K562 (cell line): ENCODE measurements around the gene PPP1R9A. TPM values are rescaled to one million over a fixed set of nuclear protein-coding genes. Genes with fewer than 3 reads are reported as not detected.

Experiments used
- ATAC-seq: fragments of 200-7000 bp; cut with Tn5 transposase; 3 replicates; pipeline ENCODE4 v1.9.1; 2020; ENCODE audit warnings: moderate library complexity
- BruUV-seq: library from RNA; stranded (reverse); fragments of 400-500 nt; replicated peaks from 2 replicates; lab custom pipeline; 2021; lab: Mats Ljungman, UMichigan
- CTCF ChIA-PET: fragments of 300-600 bp; formaldehyde crosslinking; extraction: SDS; loops from one replicate; lab custom pipeline; 2021; ENCODE audit warnings: low intra/inter-chr PET ratio; lab: Yijun Ruan, JAX
- POLR2A ChIA-PET: fragments of 300-600, 350-650 bp; sonication (Branson Sonifier 250); formaldehyde crosslinking; extraction: SDS; loops from one replicate; lab custom pipeline; 2021; ENCODE audit warnings: antibody characterized with exemption, inconsistent platforms; lab: Yijun Ruan, JAX
- DNase-seq, 4 experiments: peaks; one replicate each; pipeline versions ENCODE4 v3.0.0 to v3.0.0-alpha.2; 2011 to 2018; ENCODE audit warnings: low spot score in 3 of 4, mixed read lengths in 3 of 4; ENCODE audit errors: extremely low read depth in 1 of 4
- FAIRE-seq: peaks from 2 replicates; lab custom pipeline; 2011; peaks lifted over from hg19 to GRCh38; lab: Jason Lieb, UNC
- H2AFZ ChIP-seq: 2 replicates; pipeline ENCODE4 v1.6.0; 2011; ENCODE audit warnings: low read depth, low read length, control low read depth, inconsistent platforms
- H3K27ac ChIP-seq: fragments of 200-600 bp; 3 replicates; pipeline ENCODE4 v1.8.0; 2011; ENCODE audit warnings: low read depth, mild to moderate bottlenecking, control low read depth, inconsistent platforms, low read length, moderate library complexity, mixed read lengths; ENCODE audit errors: extremely low read depth
- H3K27me3 ChIP-seq, 2 experiments: fragments of 300-600 bp in 1 of 2; 2 replicates in 1 of 2; 3 replicates in 1 of 2; pipeline versions ENCODE4 v1.6.0 to v1.8.0; 2011; ENCODE audit warnings: inconsistent platforms in 2 of 2, low read length in 2 of 2, mild to moderate bottlenecking in 1 of 2, mixed read lengths in 1 of 2, moderate library complexity in 1 of 2; ENCODE audit not compliant: control insufficient read depth in 2 of 2, insufficient read depth in 2 of 2
- H3K36me3 ChIP-seq: fragments of 300-600 bp; 3 replicates; pipeline ENCODE4 v1.8.0; 2011; ENCODE audit warnings: mild to moderate bottlenecking, low read length, inconsistent platforms; ENCODE audit not compliant: control insufficient read depth, insufficient read depth
- H3K4me1 ChIP-seq, 2 experiments: fragments of 200-600 bp in 1 of 2; replicated peaks in 1 of 2; 2 replicates in 1 of 2; 3 replicates in 1 of 2; pipeline versions ENCODE4 v1.5.1 to v1.8.0; 2011; ENCODE audit warnings: inconsistent platforms in 2 of 2, low read length in 2 of 2, mild to moderate bottlenecking in 1 of 2, mixed read lengths in 1 of 2, moderate library complexity in 1 of 2; ENCODE audit not compliant: control insufficient read depth in 2 of 2, insufficient read depth in 2 of 2
- H3K4me2 ChIP-seq: 2 replicates; pipeline ENCODE4 v1.6.1; 2011; ENCODE audit warnings: low read length, control low read depth, inconsistent platforms, mixed read lengths; ENCODE audit not compliant: insufficient read depth
- H3K4me3 ChIP-seq: fragments of 200-600 bp; sonication (generic), shearing (Covaris generic); 2 replicates; pipeline ENCODE4 v1.5.1; 2016; ENCODE audit warnings: control low read depth, inconsistent platforms
- H3K79me2 ChIP-seq: fragments of 200-600 bp; 3 replicates; pipeline ENCODE4 v1.8.0; 2011; ENCODE audit warnings: low read length, inconsistent platforms; ENCODE audit not compliant: control insufficient read depth, insufficient read depth
- H3K9ac ChIP-seq, 2 experiments: 2 replicates each; pipeline versions ENCODE4 v1.6.0 to v1.6.1; 2011; ENCODE audit warnings: low read depth in 2 of 2, low read length in 2 of 2, control low read depth in 1 of 2, inconsistent platforms in 1 of 2, mild to moderate bottlenecking in 1 of 2, mixed read lengths in 1 of 2; ENCODE audit not compliant: insufficient read depth in 1 of 2
- H3K9me1 ChIP-seq: one replicate; pipeline ENCODE4 v1.6.0; 2011; ENCODE audit warnings: inconsistent platforms, mild to moderate bottlenecking, low read length, moderate library complexity; ENCODE audit not compliant: control insufficient read depth, insufficient read depth
- H3K9me3 ChIP-seq: replicated peaks from 2 replicates; pipeline ENCODE4 v1.5.1; 2011; ENCODE audit warnings: low read depth, low read length, inconsistent platforms; ENCODE audit not compliant: control insufficient read depth, insufficient read depth
- H4K20me1 ChIP-seq: replicated peaks from 2 replicates; pipeline ENCODE4 v1.6.1; 2011; ENCODE audit warnings: low read length, inconsistent platforms, mixed read lengths; ENCODE audit not compliant: control insufficient read depth, insufficient read depth
- BMI1 ChIP-seq: fragments of 150-350 bp; IDR thresholded peaks from 2 replicates; pipeline ENCODE4 v1.6.1; 2014; ENCODE audit warnings: low read length
- DIDO1 ChIP-seq: fragments of 450-650 bp; IDR thresholded peaks from 2 replicates; pipeline ENCODE4 v1.6.1; 2016; ENCODE audit warnings: low read depth, missing biosample characterization, missing genetic modification characterization
- FOXM1 ChIP-seq, 2 experiments: fragments of 450-650 bp in 1 of 2; sonication (generic) in 1 of 2; formaldehyde crosslinking in 1 of 2; IDR thresholded peaks; 2 replicates each; pipeline versions ENCODE4 v1.6.1 to v1.9.0; 2017 to 2022; ENCODE audit warnings: low read depth in 2 of 2, mild to moderate bottlenecking in 2 of 2, missing genetic modification reagents in 1 of 2, moderate library complexity in 1 of 2
- HMGN3 ChIP-seq: IDR thresholded peaks from 2 replicates; pipeline ENCODE4 v1.6.1; 2011; ENCODE audit warnings: borderline replicate concordance, low read depth, mild to moderate bottlenecking, mixed read lengths, low read length; ENCODE audit not compliant: insufficient read length; ENCODE audit errors: extremely low read depth
- HNRNPH1 ChIP-seq: fragments of 200-400 bp; formaldehyde crosslinking; optimal IDR thresholded peaks from 2 replicates; pipeline ENCODE3; 2017; ENCODE audit warnings: low read depth, mild to moderate bottlenecking, low read length, moderate library complexity
- KAT2B ChIP-seq: IDR thresholded peaks from one replicate; pipeline ENCODE4 v1.6.1; 2012; ENCODE audit warnings: low read depth, mild to moderate bottlenecking, control low read depth, inconsistent platforms, low read length, moderate library complexity
- PRMT5 ChIP-seq: sonication (generic); formaldehyde crosslinking; IDR thresholded peaks from 2 replicates; pipeline ENCODE4 v1.5.0; 2020; ENCODE audit warnings: missing genetic modification reagents
- ZBTB5 ChIP-seq: fragments of 450-650 bp; IDR thresholded peaks from 2 replicates; pipeline ENCODE4 v1.6.1; 2017; ENCODE audit warnings: antibody characterized with exemption
- ZNF592 ChIP-seq: fragments of 450-650 bp; IDR thresholded peaks from 2 replicates; pipeline ENCODE4 v1.6.1; 2017; ENCODE audit warnings: antibody characterized with exemption, mild to moderate bottlenecking
- WGBS: fragments of 100-300 bp; shearing (Covaris generic); methylation state at CpG from one replicate; pipeline ENCODE4 v1.1.6; 2016; ENCODE audit warnings: low coverage, mixed read lengths; ENCODE audit not compliant: insufficient coverage; ENCODE audit errors: missing lambda C conversion rate; 5-methylcytosine and 5-hydroxymethylcytosine counted together
- in situ Hi-C: fragments of 300-500 bp; cut with MboI; formaldehyde crosslinking; loops from 4 replicates; pipeline ENCODE4 v1.15.0; 2018; ENCODE audit warnings: inconsistent platforms, mixed read lengths
- intact Hi-C: fragments of 100-400 bp; cut with micrococcal nuclease; formaldehyde crosslinking; loops from 2 replicates; pipeline ENCODE4 v1.14.2; 2022
- polyA plus RNA-seq, 8 experiments: library from polyadenylated mRNA; depleted of rRNA in 4 of 8; stranded (reverse) in 5 of 8; unstranded in 3 of 8; fragments of >200 nt; fragmentation: Nextera tagmentation in 2 of 8; fragmentation: Illumina TruSeq in 1 of 8; extraction: Ambion mirVana in 2 of 8; extraction: Trizol in 1 of 8; gene quantifications; 2 replicates each; pipeline versions ENCODE4 v1.2.1 to v1.2.3, GENCODE V29; 2011 to 2014; ENCODE audit warnings: inconsistent platforms in 1 of 8, missing spikeins in 1 of 8
- total RNA-seq, 7 experiments: library from RNA; depleted of rRNA in 6 of 7; stranded (reverse); fragments of >200 nt in 6 of 7; fragmentation: Illumina TruSeq in 2 of 7; extraction: Trizol in 2 of 7; gene quantifications; 2 replicates each; pipeline versions ENCODE4 v1.2.1 to v1.2.3, GENCODE V29; 2011 to 2021; ENCODE audit warnings: low replicate concordance in 1 of 7

The PPP1R9A gene
- total and polyA plus RNA-seq, 9 of the 15 experiments (the other 6 are each of a cell fraction or from before 2014, with no cell fraction given): 0.24 TPM; not detected in 8

- intact Hi-C loops: no loop called here
- in situ Hi-C loops: no loop called here
- no peaks in the 10 kb centered on the region for H3K9me1 ChIP-seq
- CTCF ChIA-PET: no interaction called here
- no peaks in the 10 kb centered on the region for H3K27me3 ChIP-seq
- no peak overlapping the region for H3K27ac ChIP-seq
- no peak overlapping the region for H3K4me2 ChIP-seq
- H3K79me2 ChIP-seq: no peaks in the 10 kb centered on the region
- 2% methylated on average over 5 of the region's 5 CpGs for WGBS
- no peaks in the 10 kb centered on the region for H3K36me3 ChIP-seq
- H3K4me3 ChIP-seq: no peak overlapping the region
- FAIRE-seq (no peak), DNase-seq (no peak), ATAC-seq (no peak)
- POLR2A ChIA-PET: no interaction called here
- H4K20me1 ChIP-seq: no peaks in the 10 kb centered on the region
- no TSS peak for BruUV-seq
- H3K9ac ChIP-seq: no peak overlapping the region
- no peak overlapping the region for H2AFZ ChIP-seq
- H3K9me3 ChIP-seq: no peaks in the 10 kb centered on the region; the same call in 1 of the 2 replicates
- no peaks in the 10 kb centered on the region for H3K4me1 ChIP-seq
- TF ChIP-seq PRMT5 (no peak), FOXM1 (IDR thresholded peaks at IDR 0.05; ENCODE audit: low read depth) (no peak), FOXM1 (CRISPR knock-in tag; IDR thresholded peaks at IDR 0.05; ENCODE audit: low read depth) (no peak), BMI1 (no peak)
These were observed 33.2 kb upstream of the PPP1R9A start for GRCh38 chr7:94874036-94874785.

GRCh38 chr7:94875201-94875600 lies 32.2 kb upstream of the PPP1R9A start:
- no peak overlapping the region for H2AFZ ChIP-seq
- in situ Hi-C loops: no loop called here
- ATAC-seq (no peak), DNase-seq (no peak), FAIRE-seq (no peak)
- CTCF ChIA-PET: no interaction called here
- H4K20me1 ChIP-seq: no peaks in the 10 kb centered on the region
- intact Hi-C loops: no loop called here
- H3K9ac ChIP-seq: no peak overlapping the region
- POLR2A ChIA-PET: no interaction called here
- H3K9me1 ChIP-seq: no peaks in the 10 kb centered on the region
- BruUV-seq: no TSS peak
- H3K36me3 ChIP-seq: no peaks in the 10 kb centered on the region
- no peak overlapping the region for H3K27ac ChIP-seq
- no peak overlapping the region for H3K4me2 ChIP-seq
- H3K9me3 ChIP-seq: no peaks in the 10 kb centered on the region; the same call in 1 of the 2 replicates
- H3K4me1 ChIP-seq: no peaks in the 10 kb centered on the region
- no peaks in the 10 kb centered on the region for H3K27me3 ChIP-seq
- no peak overlapping the region for H3K4me3 ChIP-seq
- no peaks in the 10 kb centered on the region for H3K79me2 ChIP-seq
- TF ChIP-seq DIDO1 (tag) (no peak), BMI1 (no peak), HNRNPH1 (no peak), ZNF592 (no peak), ZBTB5 (no peak), HMGN3 (no peak), KAT2B (no peak)
